ENCODE results near the gene HECTD1.

Gene HECTD1

DNA sequence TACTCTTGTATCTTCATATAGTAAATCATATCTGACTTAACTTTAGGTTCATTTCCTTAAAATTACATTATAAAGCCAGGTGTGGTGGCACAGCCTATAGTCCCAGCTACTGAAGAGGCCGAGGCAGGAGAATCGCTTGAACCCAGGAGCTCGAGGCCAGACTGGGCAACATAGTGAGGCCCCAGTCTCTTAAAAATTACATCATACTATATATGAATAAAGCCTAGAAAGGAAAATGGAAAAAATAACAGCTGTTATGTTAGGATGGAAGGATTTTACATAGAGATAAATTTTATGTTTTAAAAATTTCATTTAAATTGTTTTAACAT, 4.2 kb downstream of the HECTD1 start:
- Histone ChIP-seq H3K4ac (ENCODE audit: low read depth in 1 of 2, low read length in 2 of 2) (no peak overlapping the region), H2AFZ (ENCODE audit: low read depth, low read length) (no peak overlapping the region), H3K23ac (ENCODE audit: low read length in 2 of 2) (no peak overlapping the region), H4K8ac (ENCODE audit: low read length) (no peak overlapping the region), H2BK15ac (ENCODE audit: low read depth, poor library complexity, severe bottlenecking) (no peak overlapping the region), H3K14ac (ENCODE audit: low read length in 2 of 2) (no peak overlapping the region), H3K4me2 (ENCODE audit: low read length, poor library complexity, severe bottlenecking) (no peak overlapping the region), H3K27ac (ENCODE audit: low read length, poor library complexity, severe bottlenecking) (no peak overlapping the region), H4K91ac (ENCODE audit: low read length) (no peak overlapping the region), H2BK5ac (ENCODE audit: low read depth, low read length, poor library complexity, severe bottlenecking) (no peak overlapping the region), H3K18ac (ENCODE audit: low read depth in 1 of 2, low read length in 2 of 2) (no peak overlapping the region), H2BK12ac (ENCODE audit: low read length in 2 of 2) (no peak overlapping the region), H3K4me3 (ENCODE audit: insufficient read depth in 1 of 2, low read depth in 1 of 2, low read length in 2 of 2) (no peak overlapping the region), H2AK5ac (ENCODE audit: low read length, severe bottlenecking) (no peak overlapping the region), H3K36me3 (ENCODE audit: control insufficient read depth in 1 of 2, insufficient read depth in 2 of 2, low read depth in 1 of 2, low read length in 2 of 2) (peaks cover 3 to 53% of the 10 kb centered on the region in 2 experiments), H3K4me1 (ENCODE audit: control insufficient read depth, insufficient read depth, low read depth, low read length) (peaks cover 2% of the 10 kb centered on the region), H3K27me3 (ENCODE audit: control insufficient read depth in 1 of 2, insufficient read depth in 1 of 2, low read length in 2 of 2) (no peaks in the 10 kb centered on the region), H3K9me3 (ENCODE audit: control insufficient read depth, low read length) (no peaks in the 10 kb centered on the region), H3K79me1 (replicated peaks; ENCODE audit: low read length, poor library complexity, severe bottlenecking) (no peaks in the 10 kb centered on the region), H3K9ac (ENCODE audit: low read length) (no peak overlapping the region), H2BK120ac (ENCODE audit: low read depth, low read length) (no peak overlapping the region)
- WGBS: 87% methylated on average over 2 of the region's 3 CpGs
- DNase-seq: no peak

DNA sequence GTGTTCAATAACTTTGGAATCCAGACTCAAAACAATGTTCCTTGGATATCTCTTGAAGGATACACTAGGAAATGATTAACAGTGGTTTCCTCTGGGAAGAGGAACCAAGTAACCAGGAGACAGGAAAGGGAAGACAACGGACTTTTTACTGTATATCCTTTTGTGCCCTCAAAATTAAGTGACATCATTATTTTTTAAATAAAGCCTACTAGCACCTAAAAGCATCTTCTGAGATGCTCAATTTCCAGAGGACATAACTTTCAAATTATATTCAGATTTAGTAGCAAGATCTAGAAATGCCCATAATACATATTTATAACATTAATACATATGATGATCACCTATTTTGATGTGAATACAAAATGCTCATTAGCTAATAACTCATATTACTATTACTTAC, 6.5 kb downstream of the HECTD1 start:
- H3K79me1 ChIP-seq (replicated peaks; ENCODE audit: low read length, poor library complexity, severe bottlenecking): no peaks in the 10 kb centered on the region
- H3K14ac ChIP-seq (ENCODE audit: low read length in 2 of 2): no peak overlapping the region
- H3K9me3 ChIP-seq (ENCODE audit: control insufficient read depth, low read length): no peaks in the 10 kb centered on the region
- no peak overlapping the region for H3K9ac ChIP-seq (ENCODE audit: low read length)
- H2BK12ac ChIP-seq (ENCODE audit: low read length in 2 of 2): no peak overlapping the region
- no peak overlapping the region for H2BK15ac ChIP-seq (ENCODE audit: low read depth, poor library complexity, severe bottlenecking)
- no peak overlapping the region for H3K4me3 ChIP-seq (ENCODE audit: insufficient read depth in 1 of 2, low read depth in 1 of 2, low read length in 2 of 2)
- no peak overlapping the region for H4K91ac ChIP-seq (ENCODE audit: low read length)
- H3K4me1 ChIP-seq (ENCODE audit: control insufficient read depth, insufficient read depth, low read depth, low read length): peaks cover 2% of the 10 kb centered on the region
- no peak overlapping the region for H3K23ac ChIP-seq (ENCODE audit: low read length in 2 of 2)
- H3K27ac ChIP-seq (ENCODE audit: low read length, poor library complexity, severe bottlenecking): no peak overlapping the region
- no peak overlapping the region for H3K18ac ChIP-seq (ENCODE audit: low read depth in 1 of 2, low read length in 2 of 2)
- H4K8ac ChIP-seq (ENCODE audit: low read length): no peak overlapping the region
- no peak overlapping the region for H2AFZ ChIP-seq (ENCODE audit: low read depth, low read length)
- H3K36me3 ChIP-seq (ENCODE audit: control insufficient read depth in 1 of 2, insufficient read depth in 2 of 2, low read depth in 1 of 2, low read length in 2 of 2): peaks cover 3 to 65% of the 10 kb centered on the region in 2 experiments
- no peak overlapping the region for H3K4ac ChIP-seq (ENCODE audit: low read depth in 1 of 2, low read length in 2 of 2)
- no peak for DNase-seq
- no peak overlapping the region for H2AK5ac ChIP-seq (ENCODE audit: low read length, severe bottlenecking)
- H2BK5ac ChIP-seq (ENCODE audit: low read depth, low read length, poor library complexity, severe bottlenecking): no peak overlapping the region
- no peak overlapping the region for H3K4me2 ChIP-seq (ENCODE audit: low read length, poor library complexity, severe bottlenecking)
- no peak overlapping the region for H2BK120ac ChIP-seq (ENCODE audit: low read depth, low read length)
- no CpG with 5 or more reads among the region's 1 CpG for WGBS
- no peaks in the 10 kb centered on the region for H3K27me3 ChIP-seq (ENCODE audit: control insufficient read depth in 1 of 2, insufficient read depth in 1 of 2, low read length in 2 of 2)

DNA sequence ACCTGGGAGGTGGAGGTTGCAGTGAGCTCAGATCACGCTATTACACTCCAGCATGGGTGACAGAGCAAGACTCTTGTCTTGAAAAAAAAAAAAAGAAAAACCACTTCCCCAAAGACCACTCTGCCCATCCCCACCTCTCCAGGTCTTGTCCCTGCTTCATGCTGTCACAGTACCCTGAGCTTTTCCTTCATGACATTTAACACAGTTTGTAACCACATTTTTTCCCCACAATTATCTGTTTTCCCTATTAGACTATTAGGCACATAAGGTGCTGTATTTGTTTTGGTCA, 6.9 kb downstream of the HECTD1 start:
- Histone ChIP-seq H3K4ac (ENCODE audit: low read depth in 1 of 2, low read length in 2 of 2) (no peak overlapping the region), H2BK12ac (ENCODE audit: low read length in 2 of 2) (no peak overlapping the region), H2AK5ac (ENCODE audit: low read length, severe bottlenecking) (no peak overlapping the region), H3K79me1 (replicated peaks; ENCODE audit: low read length, poor library complexity, severe bottlenecking) (no peaks in the 10 kb centered on the region), H3K27ac (ENCODE audit: low read length, poor library complexity, severe bottlenecking) (no peak overlapping the region), H3K36me3 (ENCODE audit: control insufficient read depth in 1 of 2, insufficient read depth in 2 of 2, low read depth in 1 of 2, low read length in 2 of 2) (peaks cover 3 to 66% of the 10 kb centered on the region in 2 experiments), H2BK5ac (ENCODE audit: low read depth, low read length, poor library complexity, severe bottlenecking) (no peak overlapping the region), H3K9ac (ENCODE audit: low read length) (no peak overlapping the region), H3K23ac (ENCODE audit: low read length in 2 of 2) (no peak overlapping the region), H3K4me2 (ENCODE audit: low read length, poor library complexity, severe bottlenecking) (no peak overlapping the region), H3K14ac (ENCODE audit: low read length in 2 of 2) (no peak overlapping the region), H2BK120ac (ENCODE audit: low read depth, low read length) (no peak overlapping the region), H3K4me3 (ENCODE audit: insufficient read depth in 1 of 2, low read depth in 1 of 2, low read length in 2 of 2) (no peak overlapping the region), H4K91ac (ENCODE audit: low read length) (no peak overlapping the region), H2BK15ac (ENCODE audit: low read depth, poor library complexity, severe bottlenecking) (no peak overlapping the region), H3K18ac (ENCODE audit: low read depth in 1 of 2, low read length in 2 of 2) (no peak overlapping the region), H3K27me3 (ENCODE audit: control insufficient read depth in 1 of 2, insufficient read depth in 1 of 2, low read length in 2 of 2) (no peaks in the 10 kb centered on the region), H4K8ac (ENCODE audit: low read length) (no peak overlapping the region), H3K9me3 (ENCODE audit: control insufficient read depth, low read length) (no peaks in the 10 kb centered on the region), H2AFZ (ENCODE audit: low read depth, low read length) (no peak overlapping the region), H3K4me1 (ENCODE audit: control insufficient read depth, insufficient read depth, low read depth, low read length) (peaks cover 5% of the 10 kb centered on the region)
- DNase-seq: no peak
- 100% methylated on average over 1 of the region's 1 CpG for WGBS

DNA sequence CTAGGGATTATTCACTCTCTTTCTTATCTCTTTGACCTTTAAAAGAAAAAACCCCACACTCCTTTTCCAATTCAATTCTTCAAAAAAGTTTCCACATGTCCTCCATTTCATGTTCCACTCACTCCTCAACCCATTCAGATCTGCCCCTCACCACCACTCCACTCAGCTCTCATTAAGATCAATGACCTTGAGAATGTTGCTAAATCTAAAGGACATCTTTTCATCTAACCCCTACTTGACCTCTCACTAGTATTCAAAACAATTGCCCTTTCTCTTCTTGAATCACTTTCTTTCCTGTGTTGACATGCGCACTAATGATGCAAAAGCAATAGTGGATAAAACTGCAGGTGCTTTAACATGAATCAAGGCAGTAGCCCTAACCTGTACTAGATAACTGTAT, 9.9 kb downstream of the HECTD1 start:
- H4K8ac ChIP-seq (ENCODE audit: low read length): no peak overlapping the region
- no peaks in the 10 kb centered on the region for H3K9me3 ChIP-seq (ENCODE audit: control insufficient read depth, low read length)
- H3K79me1 ChIP-seq (replicated peaks; ENCODE audit: low read length, poor library complexity, severe bottlenecking): no peaks in the 10 kb centered on the region
- H3K9ac ChIP-seq (ENCODE audit: low read length): no peak overlapping the region
- H2AK5ac ChIP-seq (ENCODE audit: low read length, severe bottlenecking): no peak overlapping the region
- H3K23ac ChIP-seq (ENCODE audit: low read length in 2 of 2): no peak overlapping the region
- WGBS: 83% methylated on average over 1 of the region's 1 CpG
- no peaks in the 10 kb centered on the region for H3K27me3 ChIP-seq (ENCODE audit: control insufficient read depth in 1 of 2, insufficient read depth in 1 of 2, low read length in 2 of 2)
- DNase-seq: no peak
- no peak overlapping the region for H3K4me2 ChIP-seq (ENCODE audit: low read length, poor library complexity, severe bottlenecking)
- no peak overlapping the region for H4K91ac ChIP-seq (ENCODE audit: low read length)
- no peak overlapping the region for H2AFZ ChIP-seq (ENCODE audit: low read depth, low read length)
- H2BK120ac ChIP-seq (ENCODE audit: low read depth, low read length): no peak overlapping the region
- peaks cover 8% of the 10 kb centered on the region for H3K4me1 ChIP-seq (ENCODE audit: control insufficient read depth, insufficient read depth, low read depth, low read length)
- H3K27ac ChIP-seq (ENCODE audit: low read length, poor library complexity, severe bottlenecking): no peak overlapping the region
- H3K36me3 ChIP-seq (ENCODE audit: control insufficient read depth in 1 of 2, insufficient read depth in 2 of 2, low read depth in 1 of 2, low read length in 2 of 2): peaks cover 3 to 60% of the 10 kb centered on the region in 2 experiments
- H2BK12ac ChIP-seq (ENCODE audit: low read length in 2 of 2): no peak overlapping the region
- H3K4ac ChIP-seq (ENCODE audit: low read depth in 1 of 2, low read length in 2 of 2): no peak overlapping the region
- no peak overlapping the region for H3K18ac ChIP-seq (ENCODE audit: low read depth in 1 of 2, low read length in 2 of 2)
- H3K4me3 ChIP-seq (ENCODE audit: insufficient read depth in 1 of 2, low read depth in 1 of 2, low read length in 2 of 2): no peak overlapping the region
- no peak overlapping the region for H2BK5ac ChIP-seq (ENCODE audit: low read depth, low read length, poor library complexity, severe bottlenecking)
- H3K14ac ChIP-seq (ENCODE audit: low read length in 2 of 2): no peak overlapping the region
- no peak overlapping the region for H2BK15ac ChIP-seq (ENCODE audit: low read depth, poor library complexity, severe bottlenecking)

All from mesenchymal stem cell (in vitro differentiated cells and primary cell).